Measurements from ENCODE around the gene CRIP1. TPM values are rescaled to one million over a fixed set of nuclear protein-coding genes. Genes with fewer than 3 reads are reported as not detected.

CRIP1 gene
- polyA plus RNA-seq, 1 experiment: 0.90 TPM

- Histone ChIP-seq H3K27me3 (ENCODE audit: control insufficient read depth, insufficient read depth, low read length) (no peaks in the 10 kb centered on the region), H3K4me3 (ENCODE audit: low read depth, low read length) (no peak overlapping the region), H3K36me3 (ENCODE audit: control insufficient read depth, insufficient read depth, low read length) (peaks cover 28% of the 10 kb centered on the region)
- TF ChIP-seq CTCF (IDR thresholded peaks at IDR 0.05; ENCODE audit: insufficient read depth, low read depth, low read length): no peak
- no peak for DNase-seq (ENCODE audit: low read depth)
- ChIA-PET POLR2A (no interaction called here), CTCF (no interaction called here)
Measured at GRCh38 chr14:105450864-105451720, 35.6 kb upstream of the CRIP1 start.

- Histone ChIP-seq H3K4me3 (ENCODE audit: low read depth, low read length) (no peak overlapping the region), H3K27me3 (ENCODE audit: control insufficient read depth, insufficient read depth, low read length) (no peaks in the 10 kb centered on the region), H3K36me3 (ENCODE audit: control insufficient read depth, insufficient read depth, low read length) (peaks cover 31% of the 10 kb centered on the region)
- no peak for DNase-seq (ENCODE audit: low read depth)
- no peak for TF ChIP-seq CTCF (IDR thresholded peaks at IDR 0.05; ENCODE audit: insufficient read depth, low read depth, low read length)
- POLR2A ChIA-PET: no interaction called here
- CTCF ChIA-PET: interaction anchor here (0.8 to 2.5 kb wide), 4 partner anchors 10 to 37 kb away, joined by 3 to 7 read pairs (median 4); no protein-coding TSS in a partner anchor
Measured at GRCh38 chr14:105452963-105453362, 33.7 kb upstream of the CRIP1 start.

GRCh38 chr14:105453847-105454246, 32.8 kb upstream of the CRIP1 start:
- no peak for TF ChIP-seq CTCF (IDR thresholded peaks at IDR 0.05; ENCODE audit: insufficient read depth, low read depth, low read length)
- H3K4me3 ChIP-seq (ENCODE audit: low read depth, low read length): no peak overlapping the region
- H3K27me3 ChIP-seq (ENCODE audit: control insufficient read depth, insufficient read depth, low read length): no peaks in the 10 kb centered on the region
- ChIA-PET POLR2A (no interaction called here), CTCF (interaction anchor here (1.4 to 2.5 kb wide), 2 partner anchors 27 to 36 kb away, joined by 4 to 7 read pairs; no protein-coding TSS in a partner anchor)
- H3K36me3 ChIP-seq (ENCODE audit: control insufficient read depth, insufficient read depth, low read length): peaks cover 33% of the 10 kb centered on the region
- no peak for DNase-seq (ENCODE audit: low read depth)

- no peak for TF ChIP-seq CTCF (IDR thresholded peaks at IDR 0.05; ENCODE audit: insufficient read depth, low read depth, low read length)
- POLR2A ChIA-PET: no interaction called here
- CTCF ChIA-PET: interaction anchor here (0.9 to 2.5 kb wide), 2 partner anchors 24 to 26 kb away, joined by 3 to 7 read pairs; no protein-coding TSS in a partner anchor
- Histone ChIP-seq H3K4me3 (ENCODE audit: low read depth, low read length) (no peak overlapping the region), H3K36me3 (ENCODE audit: control insufficient read depth, insufficient read depth, low read length) (peaks cover 30% of the 10 kb centered on the region), H3K27me3 (ENCODE audit: control insufficient read depth, insufficient read depth, low read length) (no peaks in the 10 kb centered on the region)
- no peak for DNase-seq (ENCODE audit: low read depth)
Measured at GRCh38 chr14:105455086-105455640, 31.5 kb upstream of the CRIP1 start.

Measured in BJ (cell line).